IPS DF 4.7 (cell line): ENCODE results near the gene RET.
"Not testable (repeated sequence)": the region's sequence is repeated elsewhere in the genome, so short reads cannot be mapped to it uniquely, and the experiment has no call there.

Experiments used
- DNase-seq: peaks from one replicate; pipeline ENCODE4 v3.0.0-alpha.2; 2013; ENCODE audit warnings: low spot score; ENCODE audit errors: extremely low read depth

RET gene

DNA sequence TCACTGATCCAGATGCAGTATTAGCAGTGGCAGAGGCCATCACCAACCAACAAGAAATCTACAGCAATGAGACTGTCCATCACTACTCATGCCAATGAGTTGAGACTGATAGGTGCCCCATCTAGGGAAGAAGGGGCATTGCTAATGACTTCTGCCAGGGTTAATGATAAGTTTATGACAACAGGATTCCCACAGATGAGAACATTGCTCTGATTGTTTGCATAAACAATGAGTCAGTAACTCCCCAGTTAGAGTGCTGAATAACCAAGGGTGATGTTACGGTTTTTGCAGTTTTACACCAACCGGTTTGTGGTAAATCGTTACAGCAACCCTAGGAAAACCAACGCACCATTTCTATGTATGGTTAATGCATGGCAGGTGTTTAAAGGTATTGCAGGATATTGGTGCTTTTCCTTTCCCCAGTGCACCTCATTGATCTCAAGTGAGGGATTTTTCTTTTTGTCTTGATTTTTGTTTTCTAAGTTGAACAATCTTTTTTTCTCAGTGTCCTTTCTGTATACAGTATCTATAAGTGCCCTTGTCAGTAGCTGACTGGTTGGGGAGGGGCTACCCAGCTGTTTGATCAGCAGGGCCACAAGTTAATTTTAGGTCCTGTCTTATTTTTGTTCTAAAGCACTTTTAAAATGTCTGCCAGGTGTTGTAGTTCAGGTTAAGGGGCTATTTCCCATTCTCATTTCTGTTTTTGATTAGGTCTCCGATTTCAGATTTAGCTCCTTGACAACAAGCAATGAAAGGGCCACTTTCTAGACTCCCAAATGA, 57.4 kb downstream of the RET start:
- no peak for DNase-seq

DNA sequence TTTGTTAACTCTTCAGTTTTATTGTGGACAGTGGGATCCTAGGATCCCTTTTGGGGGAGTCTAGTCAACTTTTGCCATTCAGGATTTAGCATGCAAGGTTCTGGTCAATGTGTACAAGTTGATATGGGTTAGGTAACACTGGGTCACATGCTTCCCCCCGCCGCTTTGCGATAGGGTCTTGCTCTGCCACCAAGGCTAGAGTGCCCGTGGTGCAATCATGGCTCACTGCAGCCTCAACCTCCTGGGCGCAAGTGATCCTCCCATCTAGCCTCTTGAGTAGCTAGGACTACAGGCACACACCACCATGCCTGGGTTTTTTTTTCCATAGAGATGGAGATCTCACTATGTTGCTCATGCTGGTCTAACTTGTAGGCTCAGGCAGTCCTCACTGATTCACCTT, 58.2 kb downstream of the RET start:
- DNase-seq = no peak

DNA sequence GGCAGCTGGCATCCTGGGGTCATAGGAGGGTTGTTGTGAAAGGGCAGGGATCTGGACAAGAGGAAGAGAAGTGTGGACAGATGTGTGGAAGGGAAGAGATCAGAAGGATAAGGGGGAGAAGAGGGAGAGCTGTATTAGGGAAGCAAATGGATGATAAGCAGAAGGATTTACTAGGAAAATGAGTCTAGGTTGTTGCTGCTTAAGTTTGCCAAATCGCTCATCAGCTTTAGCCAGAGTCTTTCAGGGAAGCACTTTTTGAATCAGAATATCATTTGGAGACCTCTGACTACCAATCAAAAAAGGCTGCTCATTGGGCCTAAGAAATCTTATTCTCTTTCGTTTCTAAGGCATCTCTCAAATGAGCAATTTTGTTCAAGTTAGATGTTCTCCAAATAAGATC, 58.8 kb downstream of the RET start:
- DNase-seq = no peak

DNA sequence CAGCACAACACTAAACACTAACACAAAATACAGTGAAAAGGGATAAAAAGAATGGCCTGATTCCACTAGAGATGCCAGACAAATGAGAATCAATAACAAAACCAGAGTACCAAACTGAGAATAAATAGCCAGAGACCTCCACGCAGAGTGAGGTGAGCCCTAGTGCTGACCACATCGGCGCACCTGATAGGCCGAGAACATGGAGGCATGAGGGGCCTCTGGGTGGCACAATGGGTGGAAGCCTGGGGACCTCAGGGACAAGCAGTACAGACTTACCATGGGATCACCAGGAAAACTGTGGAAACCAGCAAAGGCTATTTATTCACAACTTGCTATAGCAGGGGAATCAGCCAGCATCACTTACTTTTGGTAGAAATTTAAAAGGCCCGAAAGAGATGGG, 59.6 kb downstream of the RET start:
- DNase-seq = no peak

DNA sequence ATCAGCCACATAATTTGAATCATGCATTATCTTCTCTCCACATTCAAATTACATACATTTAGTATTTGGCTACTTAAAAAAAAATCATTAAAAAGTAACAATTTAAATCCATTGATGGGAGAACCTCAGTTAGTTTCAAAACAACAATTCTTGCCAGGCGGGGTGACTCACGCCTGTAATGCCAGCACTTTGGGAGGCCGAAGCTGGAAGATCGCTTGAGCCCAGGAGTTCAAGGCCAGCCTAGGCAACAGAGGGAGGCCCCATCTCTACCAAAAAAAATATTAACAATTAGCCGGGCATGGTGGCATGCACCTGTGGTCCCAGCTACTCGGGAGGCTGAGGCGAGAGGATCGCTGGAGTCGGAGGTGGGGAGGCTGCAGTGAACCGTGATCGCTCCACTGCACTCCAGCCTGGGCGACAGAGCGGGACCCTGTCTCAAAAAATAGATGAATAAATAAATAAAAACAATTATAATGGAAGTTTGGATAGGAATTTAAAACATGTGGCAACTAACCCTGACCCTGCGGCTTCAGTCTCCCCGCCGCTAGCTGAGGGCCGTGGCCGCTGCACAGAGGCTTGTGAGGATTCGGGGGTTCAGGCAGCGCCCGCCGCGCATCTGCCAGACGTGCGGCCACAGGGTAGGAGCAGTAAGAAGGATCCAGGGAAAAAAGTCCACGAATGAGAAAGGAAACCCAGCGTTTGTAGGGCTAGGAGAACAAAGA, 60.3 kb downstream of the RET start:
- no peak for DNase-seq

DNA sequence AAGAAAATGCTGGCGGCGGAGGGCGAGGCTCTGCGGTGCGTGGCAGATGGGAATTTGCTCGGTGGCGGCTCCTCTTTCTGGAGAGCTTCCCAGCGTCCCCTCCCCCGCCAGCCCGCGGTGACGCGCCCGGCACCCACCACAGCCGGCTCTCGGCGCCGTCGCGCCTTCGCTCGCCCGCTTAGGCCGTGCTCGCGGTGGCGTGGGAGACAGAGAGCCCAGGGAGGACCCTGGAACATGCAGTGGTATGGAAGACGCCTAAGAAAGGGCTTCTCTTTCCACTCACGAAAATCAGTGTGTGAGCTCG, 60.8 kb downstream of the RET start:
- DNase-seq = no peak

DNA sequence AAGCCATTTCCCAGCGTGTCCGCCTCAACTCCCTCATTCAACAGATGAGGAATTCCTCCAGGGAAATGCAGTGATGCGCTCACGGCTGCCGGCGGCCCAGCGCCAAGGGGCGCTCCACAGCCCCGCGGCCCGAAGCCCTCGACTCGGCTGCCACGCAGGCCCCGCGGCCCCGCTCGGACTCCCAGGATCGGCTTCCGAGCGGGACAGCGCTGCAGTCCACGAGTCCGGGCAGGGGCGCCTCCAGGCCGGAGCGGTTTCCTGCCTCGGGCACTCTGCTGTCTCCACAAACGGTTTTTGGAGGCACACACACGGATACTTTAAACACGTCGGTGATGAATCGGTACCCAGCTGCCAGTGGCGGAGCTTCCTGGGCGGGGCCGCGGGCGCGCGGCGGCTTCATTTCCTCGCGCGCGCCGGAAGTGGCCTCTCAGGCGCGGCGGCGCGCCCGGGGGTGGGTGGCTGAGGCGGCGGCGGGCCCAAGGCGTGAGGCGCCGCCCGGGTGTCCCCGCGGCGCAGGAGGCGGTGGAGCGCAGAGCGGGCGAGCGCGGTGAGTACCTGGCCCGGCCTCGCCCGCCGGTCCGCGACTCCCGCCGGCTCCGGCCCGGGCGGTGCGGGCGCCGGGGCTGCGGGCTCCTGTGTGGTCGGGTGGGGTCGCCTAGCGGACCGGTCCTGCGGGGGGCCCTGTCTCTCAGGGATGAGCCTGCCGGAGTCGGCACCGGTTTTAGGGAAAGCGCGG, 61.3 kb downstream of the RET start, which contains the start of gene CSGALNACT2:
Gene CSGALNACT2, plus strand, starts transcription at position 425 of the 736 bp plus-strand sequence. CDS start 16,705 bp downstream, outside the sequence.
- no peak for DNase-seq

DNA sequence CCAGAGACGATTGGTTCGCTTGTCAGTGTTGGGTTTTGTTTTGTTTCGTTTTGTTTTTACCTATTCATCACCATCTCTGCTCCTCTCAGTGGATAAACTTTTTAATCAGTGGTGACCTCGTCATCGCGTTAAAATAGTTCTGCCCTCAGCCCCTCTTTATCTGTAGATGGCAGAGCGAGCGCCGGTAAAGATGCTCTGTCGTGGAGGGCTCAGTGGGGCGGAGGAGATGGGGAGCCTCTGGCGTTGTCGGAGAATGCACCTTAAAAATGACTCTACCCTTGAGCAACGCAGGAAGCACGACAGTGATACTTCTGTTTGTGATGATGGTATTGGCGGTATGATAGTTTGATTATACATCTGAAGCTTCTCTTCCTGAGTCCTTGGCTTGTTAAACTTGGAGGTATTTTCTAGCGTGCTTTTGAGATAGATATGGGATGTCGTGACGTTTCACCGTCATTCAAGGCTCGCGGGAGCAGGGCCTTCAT, 61.9 kb downstream of the RET start:
- no peak for DNase-seq

DNA sequence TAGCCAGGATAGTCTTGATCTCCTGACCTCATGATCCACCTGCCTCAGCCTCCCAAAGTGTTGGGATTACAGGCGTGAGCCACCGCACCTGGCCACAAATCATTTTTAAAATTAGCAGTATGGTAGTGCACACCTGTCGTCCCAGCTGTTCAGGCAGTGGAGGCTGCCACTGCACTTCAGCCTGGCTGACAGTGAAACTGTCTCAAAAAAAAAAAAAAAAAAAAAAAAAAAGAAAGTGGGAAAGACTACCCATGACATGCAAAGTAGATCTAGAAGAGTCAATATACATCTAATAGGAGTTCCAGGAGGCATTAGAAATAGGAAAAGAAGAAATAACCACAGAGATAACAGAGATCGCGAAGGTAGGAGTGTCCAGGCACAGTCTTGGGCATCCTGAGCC, 64.6 kb downstream of the RET start:
- no peak for DNase-seq

DNA sequence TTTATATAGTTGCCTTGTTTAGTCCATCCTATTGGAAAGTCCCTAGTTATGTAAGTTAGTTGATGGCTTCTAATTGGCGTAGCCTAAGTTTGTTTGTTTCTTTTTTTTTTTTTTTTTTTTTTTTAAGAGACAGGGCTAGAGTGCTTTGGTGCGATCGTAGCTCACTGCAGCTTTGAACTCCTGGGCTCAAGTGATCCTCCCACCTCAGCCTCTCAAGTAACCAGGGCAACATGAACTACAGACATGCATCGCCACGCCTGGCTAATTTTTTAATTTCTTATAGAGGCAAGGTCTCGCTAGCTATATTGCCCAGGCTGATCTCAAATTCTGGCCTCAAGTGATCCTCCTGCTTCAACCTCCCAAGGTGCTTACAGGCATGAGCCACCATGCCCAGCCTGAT, 68.4 kb downstream of the RET start:
- DNase-seq = no peak

DNA sequence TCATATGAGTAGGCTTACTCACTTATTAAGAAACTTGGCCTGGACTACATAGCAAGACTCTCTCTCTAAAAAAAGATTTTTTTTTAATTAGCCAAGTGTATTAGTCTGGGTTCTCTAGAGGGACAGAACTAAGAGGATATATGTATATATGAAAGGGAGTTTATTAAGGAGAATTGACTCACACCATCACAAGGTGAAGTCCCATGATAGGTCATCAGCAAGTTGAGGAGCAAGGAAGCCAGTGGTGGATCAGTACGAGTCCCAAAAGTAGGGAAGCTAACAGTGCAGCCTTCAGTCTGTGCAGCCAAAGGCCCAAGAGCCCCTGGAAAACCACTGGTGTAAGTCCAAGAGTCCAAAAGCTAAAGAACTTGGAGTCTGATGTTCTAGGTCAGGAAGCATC, 69.1 kb downstream of the RET start:
- not testable (repeated sequence) for DNase-seq

DNA sequence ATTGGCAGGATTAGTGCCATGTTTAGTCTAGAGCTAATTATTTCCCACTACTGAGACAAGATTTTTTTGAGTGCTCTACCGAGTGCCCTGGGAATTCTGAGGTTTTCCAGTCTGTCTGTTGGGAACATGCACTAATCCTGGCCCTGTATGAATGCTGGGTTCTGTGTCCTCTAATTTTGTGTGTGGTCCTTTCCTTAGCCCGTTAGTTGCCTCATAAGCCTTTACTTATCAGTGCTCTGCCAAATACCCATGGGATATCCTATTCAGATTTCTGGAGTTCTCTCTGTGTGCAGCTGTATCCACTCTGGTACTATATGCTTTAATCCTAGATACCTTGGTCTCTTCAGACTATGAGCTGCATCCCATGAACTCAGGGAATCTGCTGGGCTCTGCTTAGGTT, 74.5 kb downstream of the RET start:
- no peak for DNase-seq

DNA sequence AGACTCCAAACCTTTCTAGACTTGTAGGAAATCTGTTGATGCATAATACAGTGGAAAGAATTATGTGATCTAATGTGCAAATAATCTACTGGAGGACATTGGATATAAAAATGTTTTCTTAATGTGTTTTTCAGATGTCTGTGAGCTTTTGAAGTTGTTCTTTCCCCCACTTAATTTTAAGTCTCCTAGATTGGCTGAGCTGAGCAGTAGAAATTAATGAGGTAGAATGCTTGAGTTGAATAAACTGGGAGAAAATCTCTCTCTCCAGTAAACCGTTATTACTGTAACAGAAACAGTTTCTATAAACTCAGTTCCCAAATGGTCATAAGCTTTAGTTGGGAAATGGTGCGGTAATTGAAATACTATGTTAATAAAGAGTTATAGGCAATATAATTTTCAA, 77.0 kb downstream of the RET start:
- no peak for DNase-seq

DNA sequence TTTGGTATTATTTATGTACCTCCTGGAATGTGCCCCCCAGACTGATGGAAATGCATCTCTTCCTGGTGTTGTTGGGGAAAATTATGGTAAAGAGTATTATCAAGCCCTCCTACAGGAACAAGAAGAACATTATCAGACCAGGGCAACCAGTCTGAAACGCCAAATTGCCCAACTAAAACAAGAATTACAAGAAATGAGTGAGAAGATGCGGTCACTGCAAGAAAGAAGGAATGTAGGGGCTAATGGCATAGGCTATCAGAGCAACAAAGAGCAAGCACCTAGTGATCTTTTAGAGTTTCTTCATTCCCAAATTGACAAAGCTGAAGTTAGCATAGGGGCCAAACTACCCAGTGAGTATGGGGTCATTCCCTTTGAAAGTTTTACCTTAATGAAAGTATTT, 78.4 kb downstream of the RET start:
- DNase-seq = no peak

DNA sequence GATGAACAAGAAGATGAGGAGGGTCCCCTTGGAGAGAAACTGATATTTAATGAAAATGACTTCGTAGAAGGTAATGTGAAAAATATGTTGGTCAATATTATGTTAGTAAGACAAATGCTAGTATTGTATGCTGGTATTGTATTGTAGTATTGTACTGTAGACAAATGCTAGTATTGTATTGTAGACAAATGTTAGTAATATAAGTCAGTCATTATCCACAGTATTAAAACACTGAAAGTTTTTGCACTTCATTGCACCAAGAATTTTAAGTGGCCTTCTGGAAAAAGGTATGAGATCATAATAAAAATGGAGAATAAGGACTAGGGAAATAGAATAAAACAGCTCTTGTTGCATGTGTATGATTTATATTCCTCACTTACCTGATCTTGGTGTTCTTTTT, 78.9 kb downstream of the RET start:
- no peak for DNase-seq

DNA sequence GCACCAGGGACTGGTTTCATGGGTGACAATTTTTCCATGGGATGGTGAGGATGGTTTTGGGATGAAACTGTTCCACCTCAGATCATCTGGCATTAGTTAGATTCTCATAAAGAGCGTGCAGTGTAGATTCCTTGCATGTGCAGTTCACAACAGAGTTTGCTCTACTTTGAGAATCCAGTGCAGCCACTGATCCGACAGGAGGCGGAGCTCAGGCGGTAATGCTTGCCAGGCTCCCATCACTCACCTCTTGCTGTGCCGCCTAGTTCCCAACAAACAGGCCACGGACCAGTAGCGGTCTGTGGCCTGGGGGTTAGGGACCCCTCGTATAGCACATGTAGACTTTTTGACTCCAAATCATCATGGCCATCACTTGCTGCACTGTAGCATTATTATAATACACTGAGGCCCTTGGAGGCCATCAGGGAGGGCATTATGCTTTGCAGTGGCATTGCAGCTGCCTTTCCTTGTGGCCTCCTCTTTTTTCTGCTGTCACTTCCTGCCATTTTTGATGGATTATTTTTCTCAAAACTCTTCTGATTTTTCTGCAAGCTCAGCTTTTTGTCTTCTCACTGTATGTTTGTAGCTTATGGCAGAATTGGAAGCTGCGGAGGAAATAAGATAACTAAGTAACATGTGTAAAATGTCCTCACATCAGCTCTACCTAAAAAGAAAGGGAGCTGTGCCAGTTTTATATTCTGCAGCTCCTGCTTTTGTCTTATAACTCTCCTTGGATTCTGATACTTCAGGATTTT, 79.9 kb downstream of the RET start:
- no peak for DNase-seq

DNA sequence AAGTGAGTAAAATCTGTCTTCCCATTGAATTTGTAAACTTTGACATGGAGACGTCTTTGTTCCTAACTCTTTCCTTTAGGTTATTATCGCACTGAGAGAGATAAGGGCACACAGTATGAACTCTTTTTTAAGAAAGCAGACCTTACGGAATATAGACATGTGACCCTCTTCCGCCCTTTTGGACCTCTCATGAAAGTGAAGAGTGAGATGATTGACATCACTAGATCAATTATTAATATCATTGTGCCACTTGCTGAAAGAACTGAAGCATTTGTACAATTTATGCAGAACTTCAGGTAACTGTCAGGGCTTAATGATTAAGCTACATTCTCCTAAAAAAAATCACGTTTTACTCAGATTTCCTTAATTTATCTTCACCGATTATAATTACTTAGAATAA, 81.8 kb downstream of the RET start:
- no peak for DNase-seq

DNA sequence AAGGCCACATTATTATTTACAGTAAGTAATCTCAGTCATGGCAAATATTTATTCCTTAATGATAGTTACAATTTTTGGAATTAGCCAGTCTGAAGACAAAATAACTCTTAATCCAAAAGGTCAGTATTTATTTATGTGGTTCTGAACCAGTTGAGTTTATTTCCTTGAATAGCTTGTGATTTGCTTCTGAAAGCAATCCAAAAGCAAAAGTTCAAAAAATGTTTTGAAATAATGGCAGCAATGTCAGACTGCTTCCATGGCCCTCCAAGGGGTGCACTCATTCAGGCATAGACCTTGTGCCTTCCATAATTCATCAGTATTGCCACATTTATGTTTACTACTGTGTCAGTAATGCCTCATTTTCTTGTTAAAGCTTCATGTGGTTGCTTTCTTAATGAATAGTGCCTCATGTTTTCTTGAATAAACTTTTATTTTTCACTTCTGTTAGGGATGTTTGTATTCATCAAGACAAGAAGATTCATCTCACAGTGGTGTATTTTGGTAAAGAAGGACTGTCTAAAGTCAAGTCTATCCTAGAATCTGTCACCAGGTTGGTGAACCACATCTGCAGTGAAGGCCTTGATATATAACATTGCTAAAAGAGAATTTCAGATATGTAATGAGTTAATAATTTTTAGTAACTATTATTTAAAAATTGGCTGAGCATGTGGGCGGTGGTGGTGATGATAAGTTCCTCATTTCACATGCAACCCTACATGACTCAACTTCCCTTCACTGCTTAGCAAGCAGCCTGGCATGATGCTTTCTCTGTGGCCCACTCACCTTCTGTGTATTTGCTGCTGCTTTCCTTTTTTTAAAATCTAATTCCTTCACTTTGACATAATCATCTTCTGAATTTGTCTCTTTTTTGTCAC, 83.4 kb downstream of the RET start:
- no peak for DNase-seq

DNA sequence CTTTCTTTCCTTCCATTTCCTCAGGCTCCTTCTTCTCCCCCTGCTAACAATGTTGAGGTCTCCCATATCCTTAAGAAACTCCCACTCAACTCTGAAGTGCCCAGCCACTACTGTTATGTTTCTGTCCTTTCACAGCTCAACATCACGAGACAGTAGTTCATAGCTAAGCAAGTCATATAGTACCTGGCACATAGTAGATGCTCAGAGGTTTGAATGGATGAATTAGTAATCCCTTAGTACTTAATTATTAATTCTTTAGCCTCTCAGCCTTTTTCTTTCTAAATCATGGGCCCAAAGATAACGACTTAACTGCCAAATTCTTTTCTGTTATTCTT, 84.0 kb downstream of the RET start:
- no peak for DNase-seq

DNA sequence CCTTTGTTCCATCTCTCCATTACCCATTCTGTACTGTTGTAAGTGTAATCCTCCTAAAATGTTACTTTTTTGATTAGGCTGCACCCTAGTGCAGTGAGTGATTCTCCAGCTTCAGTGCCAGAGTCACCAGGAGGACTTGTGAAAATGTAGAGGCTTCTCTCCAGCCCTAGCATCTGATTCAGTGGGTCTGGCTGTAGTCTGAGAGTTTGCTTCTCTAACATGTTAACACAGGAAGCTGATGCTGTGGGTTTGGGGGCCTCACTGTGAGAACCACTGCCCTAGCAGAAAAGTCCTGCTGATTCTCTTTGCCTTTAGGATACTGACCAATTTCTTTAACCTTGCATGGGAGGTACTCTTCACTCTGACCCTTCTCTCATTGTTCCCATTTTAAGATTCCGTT, 85.7 kb downstream of the RET start:
- DNase-seq = no peak
